Kidney glomerular epithelial cell (primary cell): ENCODE data around the gene DBNL.

ENCODE experiments used
- DNase-seq: peaks from one replicate; lab custom pipeline; 2025; lab: John Stamatoyannopoulos, UW

Gene DBNL

GRCh38 chr7:44043902-44044301, 600 bp upstream of the DBNL start:
- DNase-seq, result no peak

- no peak for DNase-seq
These were observed 918 bp downstream of the DBNL start for GRCh38 chr7:44045226-44046014.

- DNase-seq, result no peak
These were observed 2.0 kb downstream of the DBNL start for GRCh38 chr7:44046321-44047061.

GRCh38 chr7:44048031-44048795, 3.7 kb downstream of the DBNL start:
- DNase-seq, result no peak

- DNase-seq, result no peak
These were observed 5.8 kb downstream of the DBNL start for GRCh38 chr7:44050121-44050914.

GRCh38 chr7:44050915-44051560, 6.5 kb downstream of the DBNL start:
- DNase-seq, result no peak

- no peak for DNase-seq
These were observed 7.2 kb downstream of the DBNL start for GRCh38 chr7:44051611-44052220.

- DNase-seq, result no peak
These were observed 8.4 kb downstream of the DBNL start for GRCh38 chr7:44052771-44053365.

GRCh38 chr7:44056681-44057080, 12.2 kb downstream of the DBNL start:
- DNase-seq, result no peak

- DNase-seq, result no peak
These were observed 12.8 kb downstream of the DBNL start for GRCh38 chr7:44057181-44057848.

GRCh38 chr7:44057849-44058758, 13.6 kb downstream of the DBNL start:
- no peak for DNase-seq

GRCh38 chr7:44058759-44059218, 14.3 kb downstream of the DBNL start:
- DNase-seq, result no peak

GRCh38 chr7:44059219-44060090, 15.0 kb downstream of the DBNL start:
- no peak for DNase-seq

GRCh38 chr7:44060091-44060947, 15.8 kb downstream of the DBNL start:
- no peak for DNase-seq

GRCh38 chr7:44060948-44061644, 16.6 kb downstream of the DBNL start:
- DNase-seq, result no peak

- no peak for DNase-seq
These were observed 17.2 kb downstream of the DBNL start for GRCh38 chr7:44061645-44062179.
